H1 (cell line): ENCODE measurements around the gene SIX1. TPM values are rescaled to one million over a fixed set of nuclear protein-coding genes. Genes with fewer than 3 reads are reported as not detected.

Source experiments
- CTCF ChIA-PET: fragments of 300-600 bp; sonication (Branson Sonifier 250); formaldehyde crosslinking; loops from one replicate; lab custom pipeline; 2021; ENCODE audit not compliant: partially characterized antibody; lab: Charles Lee
- POLR2A ChIA-PET: fragments of 300-600 bp; sonication (Branson Sonifier 250); formaldehyde crosslinking; loops from one replicate; lab custom pipeline; 2021; ENCODE audit warnings: inconsistent platforms; ENCODE audit not compliant: partially characterized antibody; lab: Charles Lee
- DNase-seq, 2 experiments: peaks; one replicate each; pipeline versions ENCODE4 v3.0.0 to v3.0.0-alpha.2; 2010 to 2022; ENCODE audit warnings: low spot score in 2 of 2, low read depth in 1 of 2, mixed read lengths in 1 of 2
- FAIRE-seq: peaks from 2 replicates; lab custom pipeline; 2011; peaks lifted over from hg19 to GRCh38; lab: Jason Lieb, UNC
- H2AFZ ChIP-seq: 2 replicates; pipeline ENCODE4 v1.8.1; 2012; ENCODE audit warnings: low read length, inconsistent platforms
- H2AK5ac ChIP-seq: 2 replicates; pipeline ENCODE4 v1.6.1; 2013; ENCODE audit warnings: low read depth, low read length
- H2BK120ac ChIP-seq: replicated peaks from 2 replicates; pipeline ENCODE3; 2013; ENCODE audit warnings: low read depth, low read length, inconsistent platforms
- H2BK12ac ChIP-seq: 2 replicates; pipeline ENCODE4 v1.6.1; 2013; ENCODE audit warnings: low read depth, low read length
- H2BK15ac ChIP-seq: 2 replicates; pipeline ENCODE4 v1.6.1; 2013; ENCODE audit warnings: low read length
- H2BK20ac ChIP-seq: 2 replicates; pipeline ENCODE4 v1.6.1; 2013; ENCODE audit warnings: low read length
- H2BK5ac ChIP-seq: 2 replicates; pipeline ENCODE4 v1.6.1; 2013; ENCODE audit warnings: low read depth, low read length
- H3K14ac ChIP-seq: 2 replicates; pipeline ENCODE4 v1.6.1; 2013; ENCODE audit warnings: inconsistent platforms; ENCODE audit not compliant: insufficient read length
- H3K18ac ChIP-seq: 2 replicates; pipeline ENCODE4 v1.6.1; 2013; ENCODE audit warnings: low read length; ENCODE audit errors: extremely low read depth
- H3K23ac ChIP-seq: 2 replicates; pipeline ENCODE4 v1.6.1; 2013; ENCODE audit warnings: inconsistent platforms; ENCODE audit not compliant: insufficient read length
- H3K23me2 ChIP-seq: 2 replicates; pipeline ENCODE4 v1.6.1; 2013; ENCODE audit warnings: low read depth, low read length
- H3K27ac ChIP-seq: 2 replicates; pipeline ENCODE4 v1.6.1; 2011; ENCODE audit warnings: low read depth, low read length, inconsistent platforms
- H3K27me3 ChIP-seq, 4 experiments: replicated peaks in 1 of 4; 1 replicate in 1 of 4; 2 replicates in 3 of 4; pipeline versions ENCODE4 v1.6.1 to v1.8.1; 2011 to 2013; ENCODE audit warnings: low read length in 3 of 4, mild to moderate bottlenecking in 3 of 4, inconsistent platforms in 2 of 4, mixed read lengths in 2 of 4, moderate library complexity in 1 of 4; ENCODE audit not compliant: control insufficient read depth in 3 of 4, insufficient read depth in 3 of 4; ENCODE audit errors: extremely low read depth in 1 of 4
- H3K36me3 ChIP-seq, 4 experiments: 2 replicates each; pipeline versions ENCODE4 v1.6.1 to v1.8.1; 2011 to 2013; ENCODE audit warnings: mild to moderate bottlenecking in 4 of 4, low read length in 3 of 4, moderate library complexity in 2 of 4, control low read depth in 1 of 4, inconsistent platforms in 1 of 4; ENCODE audit not compliant: insufficient read depth in 4 of 4, control insufficient read depth in 2 of 4
- H3K4ac ChIP-seq: replicated peaks from 2 replicates; pipeline ENCODE3; 2013; ENCODE audit warnings: low read length, low read depth, mixed read lengths, inconsistent platforms; ENCODE audit not compliant: insufficient read length
- H3K4me1 ChIP-seq, 4 experiments: replicated peaks in 1 of 4; 1 replicate in 1 of 4; 2 replicates in 3 of 4; pipeline versions ENCODE4 v1.6.1 to v1.8.1; 2011 to 2013; ENCODE audit warnings: low read length in 3 of 4, inconsistent platforms in 2 of 4, mixed read lengths in 1 of 4; ENCODE audit not compliant: insufficient read depth in 4 of 4, control insufficient read depth in 3 of 4
- H3K4me2 ChIP-seq, 2 experiments: 2 replicates each; pipeline versions ENCODE4 v1.6.1 to v1.8.1; 2011 to 2013; ENCODE audit warnings: low read depth in 2 of 2, low read length in 2 of 2, control low read depth in 1 of 2, inconsistent platforms in 1 of 2, mild to moderate bottlenecking in 1 of 2; ENCODE audit not compliant: insufficient read depth in 1 of 2
- H3K4me3 ChIP-seq, 4 experiments: fragments of 200-600, 300-600 bp in 1 of 4; sonication (generic), shearing (Covaris generic), sonication (Bioruptor Twin) in 1 of 4; 2 replicates each; pipeline versions ENCODE4 v1.5.1 to v1.8.1; 2011 to 2016; ENCODE audit warnings: low read length in 4 of 4, low read depth in 3 of 4, control low read depth in 2 of 4, inconsistent platforms in 2 of 4, mild to moderate bottlenecking in 2 of 4, mixed read lengths in 1 of 4, moderate library complexity in 1 of 4; ENCODE audit not compliant: insufficient read depth in 2 of 4; ENCODE audit errors: extremely low read depth in 1 of 4
- H3K56ac ChIP-seq: replicated peaks from 2 replicates; pipeline ENCODE3; 2013; ENCODE audit warnings: low read depth, mild to moderate bottlenecking, mixed read lengths, low read length, inconsistent platforms; ENCODE audit not compliant: insufficient read length
- H3K79me1 ChIP-seq: 2 replicates; pipeline ENCODE4 v1.6.1; 2013; ENCODE audit warnings: low read depth, low read length, control low read depth
- H3K79me2 ChIP-seq, 2 experiments: 2 replicates each; pipeline versions ENCODE4 v1.6.1 to v1.8.1; 2012 to 2013; ENCODE audit warnings: low read length in 2 of 2, mild to moderate bottlenecking in 2 of 2, inconsistent platforms in 1 of 2; ENCODE audit not compliant: insufficient read depth in 2 of 2, control insufficient read depth in 1 of 2
- H3K9ac ChIP-seq, 4 experiments: replicated peaks in 1 of 4; 1 replicate in 1 of 4; 2 replicates in 3 of 4; pipeline versions ENCODE4 v1.6.1 to v1.8.1; 2011 to 2013; ENCODE audit warnings: low read depth in 3 of 4, low read length in 3 of 4, control low read depth in 2 of 4, mild to moderate bottlenecking in 2 of 4, moderate library complexity in 2 of 4, inconsistent platforms in 1 of 4; ENCODE audit errors: extremely low read depth in 1 of 4
- H3K9me3 ChIP-seq, 2 experiments: 2 replicates each; pipeline versions ENCODE4 v1.6.1 to v1.8.1; 2012 to 2013; ENCODE audit warnings: mild to moderate bottlenecking in 2 of 2, moderate library complexity in 2 of 2, control low read depth in 1 of 2, inconsistent platforms in 1 of 2, low read depth in 1 of 2, low read length in 1 of 2, mixed read lengths in 1 of 2; ENCODE audit not compliant: insufficient read depth in 2 of 2
- H4K20me1 ChIP-seq, 2 experiments: replicated peaks in 1 of 2; 2 replicates each; pipeline versions ENCODE3 to v1.8.1; 2011 to 2013; ENCODE audit warnings: inconsistent platforms in 2 of 2, low read length in 2 of 2, mild to moderate bottlenecking in 1 of 2; ENCODE audit not compliant: insufficient read depth in 2 of 2, control insufficient read depth in 1 of 2
- H4K5ac ChIP-seq: 2 replicates; pipeline ENCODE4 v1.6.1; 2013; ENCODE audit warnings: low read length, low read depth, mixed read lengths, inconsistent platforms; ENCODE audit not compliant: insufficient read length
- H4K8ac ChIP-seq: 2 replicates; pipeline ENCODE4 v1.8.0; 2013; ENCODE audit warnings: mild to moderate bottlenecking, moderate library complexity, low read length, inconsistent platforms; ENCODE audit not compliant: insufficient read depth; ENCODE audit errors: extremely low read depth
- H4K91ac ChIP-seq: replicated peaks from 2 replicates; pipeline ENCODE3; 2013; ENCODE audit warnings: low read length, mixed read lengths, inconsistent platforms; ENCODE audit not compliant: insufficient read length
- ASH2L ChIP-seq: fragments of 200-600, 300-600 bp; sonication (generic); IDR thresholded peaks from one replicate; pipeline ENCODE4 v1.7.1; 2017; ENCODE audit warnings: low read length
- CBX5 ChIP-seq: fragments of 300-800, 300-1000 bp; sonication (generic); IDR thresholded peaks from 2 replicates; pipeline ENCODE4 v1.7.1; 2016; ENCODE audit warnings: antibody characterized with exemption, low read length, low read depth
- EZH2 ChIP-seq: fragments of 200-600 bp; sonication (generic); IDR thresholded peaks from 2 replicates; pipeline ENCODE4 v1.7.1; 2012; ENCODE audit warnings: low read depth, mild to moderate bottlenecking, moderate library complexity, low read length, inconsistent platforms; ENCODE audit not compliant: severe bottlenecking
- HDAC6 ChIP-seq: IDR thresholded peaks from one replicate; pipeline ENCODE4 v1.7.1; 2012; ENCODE audit warnings: low read depth, mild to moderate bottlenecking, inconsistent platforms, low read length, moderate library complexity
- MAFK ChIP-seq: IDR thresholded peaks from 2 replicates; pipeline ENCODE4 v1.6.1; 2012; ENCODE audit warnings: low read depth, mild to moderate bottlenecking, improper control_type of control experiment, low read length
- POLR2AphosphoS5 ChIP-seq: IDR thresholded peaks from 2 replicates; pipeline ENCODE4 v1.6.1; 2011; ENCODE audit warnings: low read depth, low read length
- RAD21 ChIP-seq, 2 experiments: IDR thresholded peaks in 1 of 2; conservative IDR thresholded peaks in 1 of 2; 2 replicates each; pipeline ENCODE4 v1.6.1; 2011; ENCODE audit warnings: low read depth in 2 of 2, low read length in 2 of 2, improper control_type of control experiment in 1 of 2, inconsistent platforms in 1 of 2, mild to moderate bottlenecking in 1 of 2, moderate library complexity in 1 of 2
- RNF2 ChIP-seq: fragments of 200-900, 300-1000 bp; sonication (generic); IDR thresholded peaks from 2 replicates; pipeline ENCODE4 v1.7.1; 2016; ENCODE audit warnings: borderline replicate concordance, low read depth, mild to moderate bottlenecking, antibody characterized with exemption, low read length; ENCODE audit not compliant: poor library complexity, severe bottlenecking; ENCODE audit errors: missing control alignments
- SIX5 ChIP-seq: IDR thresholded peaks from 2 replicates; pipeline ENCODE4 v1.6.1; 2011; ENCODE audit warnings: mild to moderate bottlenecking, low read depth, low read length
- SP1 ChIP-seq: IDR thresholded peaks from 2 replicates; pipeline ENCODE4 v1.6.1; 2011; ENCODE audit warnings: low read depth, low read length
- WGBS, 2 experiments: shearing (Covaris generic) in 1 of 2; methylation state at CpG; one replicate each; pipeline versions ENCODE4 v1.1.6 to v1.1.7; 2013 to 2015; ENCODE audit warnings: low lambda C conversion rate in 2 of 2, mixed read lengths in 2 of 2, inconsistent platforms in 1 of 2, low coverage in 1 of 2, missing lambda C conversion rate in 1 of 2; ENCODE audit not compliant: insufficient replicate concordance in 2 of 2, insufficient coverage in 1 of 2, insufficient read length in 1 of 2; ENCODE audit errors: extremely low coverage in 1 of 2, missing lambda C conversion rate in 1 of 2; 5-methylcytosine and 5-hydroxymethylcytosine counted together
- polyA plus RNA-seq, 7 experiments: library from polyadenylated mRNA; depleted of rRNA in 3 of 7; stranded (reverse) in 5 of 7; unstranded in 2 of 7; fragments of >200 nt in 5 of 7; fragments of 200-250 nt in 2 of 7; gene quantifications; 1 replicate in 5 of 7; 2 replicates in 1 of 7; 4 replicates in 1 of 7; pipeline versions ENCODE4 v1.2.1 to v1.2.3, GENCODE V29; 2011 to 2013; ENCODE audit warnings: missing spikeins in 2 of 7, mixed read lengths in 2 of 7
- total RNA-seq: library from RNA; stranded (reverse); fragmentation: NEBNext Ultra II Directional; extraction: Animal tissue kit (Norgen Biotek cat#: 25700); gene quantifications from 2 replicates; pipeline ENCODE4 v1.2.1, GENCODE V29; 2021

SIX1 gene
- total and polyA plus RNA-seq, 2 of the 8 experiments (the other 6 are each of a cell fraction or from before 2014, with no cell fraction given), result 0.03 to 0.69 TPM

- H3K23me2 ChIP-seq, result peaks cover 26% of the 10 kb centered on the region
- no peaks in the 10 kb centered on the region for H3K79me1 ChIP-seq
- no peak overlapping the region for H4K91ac ChIP-seq
- no peak overlapping the region for H3K9ac ChIP-seq
- no peak overlapping the region for H2AK5ac ChIP-seq
- H3K27ac ChIP-seq, result no peak overlapping the region
- H3K18ac ChIP-seq, result peak overlapping the region; percentile 49; the same call in 1 of the 2 replicates
- no peaks in the 10 kb centered on the region for H3K9me3 ChIP-seq
- peak overlapping the region in 1 of 4 experiments; percentile 56; a peak in 2 of 8 replicates for H3K4me3 ChIP-seq
- CTCF ChIA-PET, result interaction anchor here (1.1 to 2.9 kb wide), 3 partner anchors 10 to 71 kb away, joined by 3 to 34 read pairs (median 11); no protein-coding TSS in a partner anchor
- no peaks in the 10 kb centered on the region for H3K79me2 ChIP-seq
- H3K27me3 ChIP-seq, result peaks cover 89 to 98% (median 97%) of the 10 kb centered on the region in 4 experiments
- H3K4ac ChIP-seq, result no peak overlapping the region
- DNase-seq (no peak), FAIRE-seq (no peak)
- no peak overlapping the region for H2AFZ ChIP-seq
- WGBS, 2 experiments, result 3% methylated on average over 38 of the region's 38 CpGs; no CpG with 5 or more reads in 1 of the 2 experiments
- no peak overlapping the region for H3K14ac ChIP-seq
- no peak overlapping the region for H2BK15ac ChIP-seq
- POLR2A ChIA-PET, result interaction anchor here (1.6 kb wide), 1 partner anchor 143 kb away, joined by 5 read pairs; the partner anchor contains the start of gene SIX6
- peak overlapping the region; percentile 69 to 84; a peak in 3 of 4 replicates for H3K4me2 ChIP-seq
- H2BK5ac ChIP-seq, result no peak overlapping the region
- H2BK12ac ChIP-seq, result peak overlapping the region; percentile 62
- no peak overlapping the region for H3K23ac ChIP-seq
- H3K56ac ChIP-seq, result no peak overlapping the region
- peaks cover 0 to 2% (median 0%) of the 10 kb centered on the region in 4 experiments; a peak in 1 of 8 replicates for H3K36me3 ChIP-seq
- no peak overlapping the region for H2BK20ac ChIP-seq
- no peak overlapping the region for H4K8ac ChIP-seq
- peaks cover 2 to 21% of the 10 kb centered on the region in 2 experiments for H4K20me1 ChIP-seq
- H4K5ac ChIP-seq, result no peak overlapping the region
- no peak overlapping the region for H2BK120ac ChIP-seq
- peaks cover 16 to 46% (median 30%) of the 10 kb centered on the region in 4 experiments for H3K4me1 ChIP-seq
- TF ChIP-seq RNF2 (peak; percentile 98), RAD21 (IDR thresholded peaks at IDR 0.05 in 1 of 2, conservative IDR thresholded peaks at IDR 0.05 in 1 of 2; ENCODE audit: low read depth in 2 of 2, low read length in 2 of 2) (0 out of 4 replicates have a peak, but pooled peaks of 1 of the 2 experiments have one; percentile 3), HDAC6 (no peak), EZH2 (peak; percentile 88), POLR2AphosphoS5 (no peak), ASH2L (peak; percentile 23), SIX5 (no peak), SP1 (0 out of 2 replicates have a peak, but pooled peaks have one; percentile 10), MAFK (no peak), CBX5 (no peak)
Measured at GRCh38 chr14:60651796-60652673, 2.8 kb upstream of the SIX1 start.
